Kidney (tissue), 14 donors: ENCODE data around the gene ASPM. TPM values are rescaled to one million over a fixed set of nuclear protein-coding genes. Genes with fewer than 3 reads are reported as not detected.

Source experiments
- DNase-seq, 5 donors: peaks; one replicate each; pipeline ENCODE4 v3.0.0-alpha.2; 2013 to 2020
- FAIRE-seq: peaks from 2 replicates; lab custom pipeline; 2012; peaks lifted over from hg19 to GRCh38; lab: Jason Lieb, UNC
- H3K27ac ChIP-seq, 2 donors: one replicate each; pipeline ENCODE4 v1.7.0; 2013; ENCODE audit warnings: low read depth in 2 of 2, low read length in 2 of 2, inconsistent platforms in 1 of 2
- H3K27me3 ChIP-seq: one replicate; pipeline ENCODE4 v1.7.1; 2013; ENCODE audit warnings: low read length, inconsistent platforms; ENCODE audit not compliant: control insufficient read depth, insufficient read depth
- H3K36me3 ChIP-seq, 3 donors: one replicate each; pipeline versions ENCODE4 v1.7.0 to v1.7.1; 2013; ENCODE audit warnings: low read length in 3 of 3, control low read depth in 1 of 3, inconsistent platforms in 1 of 3; ENCODE audit not compliant: insufficient read depth in 3 of 3, control insufficient read depth in 2 of 3
- H3K4me1 ChIP-seq, 3 donors: one replicate each; pipeline versions ENCODE4 v1.7.0 to v1.7.1; 2013; ENCODE audit warnings: low read length in 3 of 3, inconsistent platforms in 1 of 3, low read depth in 1 of 3; ENCODE audit not compliant: control insufficient read depth in 2 of 3, insufficient read depth in 2 of 3
- H3K4me3 ChIP-seq, 3 donors: one replicate each; pipeline versions ENCODE4 v1.7.0 to v1.8.1; 2013; ENCODE audit warnings: low read length in 3 of 3, control low read depth in 1 of 3, inconsistent platforms in 1 of 3
- H3K9ac ChIP-seq, 3 donors: one replicate each; pipeline versions ENCODE4 v1.7.0 to v1.7.1; 2013; ENCODE audit warnings: low read length in 3 of 3, control low read depth in 1 of 3, inconsistent platforms in 1 of 3
- H3K9me3 ChIP-seq, 3 donors: one replicate each; pipeline versions ENCODE4 v1.7.0 to v1.7.1; 2013; ENCODE audit warnings: low read length in 3 of 3, control low read depth in 1 of 3, inconsistent platforms in 1 of 3; ENCODE audit not compliant: control insufficient read depth in 2 of 3, insufficient read depth in 1 of 3
- intact Hi-C: fragments of 100-400 bp; cut with DNase I; formaldehyde crosslinking; loops from one replicate; pipeline ENCODE4 v1.11.1; 2022
- polyA plus RNA-seq: library from polyadenylated mRNA; stranded (reverse); fragments of 350-450 nt; fragmentation: Illumina TruSeq; extraction: RNeasy Lipid Tissue Mini Kit (QIAGEN cat#74804); gene quantifications from one replicate; pipeline ENCODE4 v1.2.3, GENCODE V29; 2014; ENCODE audit warnings: low read depth, low replicate concordance; ENCODE audit not compliant: insufficient read depth
- total RNA-seq: library from RNA; stranded (reverse); fragmentation: NEBNext Ultra II Directional; extraction: Animal tissue kit (Norgen Biotek cat#: 25700); gene quantifications from one replicate; pipeline ENCODE4 v1.2.1, GENCODE V29; 2021
- TF ChIP-seq, protein P1 (sequence below): IDR thresholded peaks from 3 replicates; pipeline ENCODE4 v1.5.1; 2012; ENCODE audit warnings: mild to moderate bottlenecking, moderate library complexity, borderline replicate concordance; ENCODE audit not compliant: insufficient read depth; ENCODE audit errors: extremely low read depth
- donor health status: control.
- donor health status: control.
- donor health status: control.
- donor health status: control.
- donor health status: control.
- donor health status: DM: yes; HTN: yes; CAD: no.
- donor health status: Normal renal cell carcinoma (clear cell type).

Gene ASPM
- total and polyA plus RNA-seq, 2 donors from 2014 or later: 0.06 to 0.69 TPM

DNA sequence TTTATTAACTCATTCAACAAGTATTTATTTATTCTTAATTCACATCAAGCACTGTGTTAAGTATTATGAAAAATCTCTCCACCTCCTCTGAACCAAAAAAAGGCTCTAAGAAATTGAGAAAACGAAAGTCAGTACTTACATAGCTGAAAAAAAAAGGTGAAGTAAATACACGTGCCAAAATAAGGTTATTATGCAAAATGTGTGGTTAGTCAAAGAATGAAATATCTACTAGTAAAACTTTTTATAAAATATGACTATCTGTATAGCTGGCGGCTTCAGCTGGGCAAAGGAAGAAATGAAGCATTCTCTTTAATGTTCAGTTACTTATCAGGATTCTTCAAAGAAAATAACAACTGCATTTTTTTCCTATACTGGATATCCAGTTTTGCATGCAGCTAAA is 35.5 kb upstream of the ASPM start:
- Histone ChIP-seq H3K27me3 (no peaks in the 10 kb centered on the region), H3K27ac (no peak overlapping the region), H3K4me3 (no peak overlapping the region), H3K4me1 (no peaks in the 10 kb centered on the region), H3K9ac (no peak overlapping the region), H3K9me3 (no peaks in the 10 kb centered on the region), H3K36me3 (peaks cover 2 to 12% (median 8%) of the 10 kb centered on the region in 3 donors)
- FAIRE-seq (no peak), DNase-seq (no peak)
- TF ChIP-seq, protein P1, sequence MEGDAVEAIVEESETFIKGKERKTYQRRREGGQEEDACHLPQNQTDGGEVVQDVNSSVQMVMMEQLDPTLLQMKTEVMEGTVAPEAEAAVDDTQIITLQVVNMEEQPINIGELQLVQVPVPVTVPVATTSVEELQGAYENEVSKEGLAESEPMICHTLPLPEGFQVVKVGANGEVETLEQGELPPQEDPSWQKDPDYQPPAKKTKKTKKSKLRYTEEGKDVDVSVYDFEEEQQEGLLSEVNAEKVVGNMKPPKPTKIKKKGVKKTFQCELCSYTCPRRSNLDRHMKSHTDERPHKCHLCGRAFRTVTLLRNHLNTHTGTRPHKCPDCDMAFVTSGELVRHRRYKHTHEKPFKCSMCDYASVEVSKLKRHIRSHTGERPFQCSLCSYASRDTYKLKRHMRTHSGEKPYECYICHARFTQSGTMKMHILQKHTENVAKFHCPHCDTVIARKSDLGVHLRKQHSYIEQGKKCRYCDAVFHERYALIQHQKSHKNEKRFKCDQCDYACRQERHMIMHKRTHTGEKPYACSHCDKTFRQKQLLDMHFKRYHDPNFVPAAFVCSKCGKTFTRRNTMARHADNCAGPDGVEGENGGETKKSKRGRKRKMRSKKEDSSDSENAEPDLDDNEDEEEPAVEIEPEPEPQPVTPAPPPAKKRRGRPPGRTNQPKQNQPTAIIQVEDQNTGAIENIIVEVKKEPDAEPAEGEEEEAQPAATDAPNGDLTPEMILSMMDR: no peak
- intact Hi-C loops: loop anchor here (10.0 kb wide), 1 partner anchor 173 kb away; no protein-coding TSS in a partner anchor

DNA sequence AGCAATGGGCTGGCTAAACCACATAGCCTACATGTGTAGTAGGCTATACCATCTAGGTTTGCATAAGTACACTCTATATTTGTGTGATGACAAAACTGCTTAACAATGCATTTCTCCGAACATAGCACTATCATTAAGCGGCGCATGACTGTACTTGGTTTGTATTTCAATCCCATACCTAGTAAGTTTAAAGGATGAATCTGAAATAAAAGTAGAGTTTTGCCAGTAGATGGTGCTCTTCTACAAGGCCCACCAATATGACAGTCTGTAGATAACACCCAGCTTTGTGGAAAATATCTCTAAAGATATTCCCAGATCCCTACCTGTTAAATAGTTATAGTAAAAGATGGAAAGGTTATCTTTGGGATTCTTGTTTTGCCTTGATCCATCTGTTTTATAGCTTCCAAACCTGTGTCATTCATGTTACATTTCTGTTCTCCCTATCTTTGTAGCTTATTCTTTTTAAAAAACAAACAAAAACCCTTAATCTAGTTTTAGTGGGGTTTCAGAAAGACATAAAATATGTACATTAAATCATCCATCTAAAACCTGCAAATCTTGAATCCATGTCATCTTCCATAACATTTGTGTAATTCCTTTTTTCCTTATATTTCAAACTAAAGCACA is 33.9 kb upstream of the ASPM start:
- H3K36me3 ChIP-seq: peaks cover 2 to 20% (median 8%) of the 10 kb centered on the region in 3 donors
- no peak overlapping the region for H3K4me3 ChIP-seq
- peak in 2 of 5 donors; percentile 45 to 58 for DNase-seq

DNA sequence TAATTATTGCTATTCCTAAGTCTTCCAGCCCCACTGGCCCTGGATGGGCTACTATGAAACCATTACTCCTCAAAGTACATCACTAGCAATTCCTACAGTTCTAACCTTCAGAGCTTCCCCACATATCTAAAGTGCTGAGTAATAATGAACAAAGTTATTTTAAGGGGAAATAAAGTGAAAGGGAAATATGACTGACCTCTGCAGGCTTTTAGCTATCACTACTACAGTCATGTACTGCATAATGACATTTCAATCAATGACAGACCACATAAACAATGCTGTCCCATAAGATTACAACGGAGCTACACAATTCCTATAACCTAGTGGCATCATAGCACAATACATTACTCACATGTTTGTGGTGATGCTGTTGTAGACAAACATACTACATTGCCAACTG is 32.5 kb upstream of the ASPM start:
- Histone ChIP-seq H3K9me3 (no peaks in the 10 kb centered on the region), H3K27ac (no peak overlapping the region), H3K4me3 (no peak overlapping the region), H3K27me3 (no peaks in the 10 kb centered on the region), H3K4me1 (no peaks in the 10 kb centered on the region), H3K36me3 (peaks cover 6 to 20% (median 8%) of the 10 kb centered on the region in 3 donors), H3K9ac (no peak overlapping the region)
- intact Hi-C loops: no loop called here
- FAIRE-seq (no peak), DNase-seq (no peak)
- TF ChIP-seq, protein P1: no peak

More for the DNA sequence above, 33.9 kb upstream of the ASPM start:
- FAIRE-seq: no peak
- TF ChIP-seq, protein P1: peak; percentile 55
- no peaks in the 10 kb centered on the region for H3K9me3 ChIP-seq
- H3K27me3 ChIP-seq: no peaks in the 10 kb centered on the region
- no peaks in the 10 kb centered on the region for H3K4me1 ChIP-seq
- no peak overlapping the region for H3K9ac ChIP-seq
- H3K27ac ChIP-seq: no peak overlapping the region
- intact Hi-C loops: loop anchor here (10.0 kb wide), 1 partner anchor 174 kb away; no protein-coding TSS in a partner anchor
